ENCODE measurements around the gene COL9A2.

The COL9A2 gene

GRCh38 chr1:40303790-40304189 is 13.3 kb downstream of the COL9A2 start:
- FAIRE-seq, result no peak
- DNase-seq (ENCODE audit: low spot score), result no peak

GRCh38 chr1:40303051-40303771 is 13.9 kb downstream of the COL9A2 start:
- no peak for DNase-seq (ENCODE audit: low spot score)
- no peak for FAIRE-seq

- DNase-seq (ENCODE audit: low spot score) (no peak), FAIRE-seq (no peak)
Measured at GRCh38 chr1:40302475-40302874, 14.6 kb downstream of the COL9A2 start.

- FAIRE-seq (no peak), DNase-seq (ENCODE audit: low spot score) (no peak)
Measured at GRCh38 chr1:40301541-40302299, 15.4 kb downstream of the COL9A2 start.

- FAIRE-seq, result no peak
- DNase-seq (ENCODE audit: low spot score), result no peak
Measured at GRCh38 chr1:40301066-40301465, 16.0 kb downstream of the COL9A2 start.

GRCh38 chr1:40300651-40301050 is 16.4 kb downstream of the COL9A2 start:
- FAIRE-seq, result no peak

GRCh38 chr1:40300249-40300567 is 16.9 kb downstream of the COL9A2 start:
- FAIRE-seq, result no peak
- DNase-seq (ENCODE audit: low spot score), result no peak

More at GRCh38 chr1:40300651-40301050, 16.4 kb downstream of the COL9A2 start:
- no peak for DNase-seq (ENCODE audit: low spot score)

- DNase-seq (ENCODE audit: low spot score), result peak; percentile 33
- FAIRE-seq, result no peak
Measured at GRCh38 chr1:40299366-40300248, 17.5 kb downstream of the COL9A2 start.

GRCh38 chr1:40291293-40291692 is 25.8 kb downstream of the COL9A2 start:
- no peak for DNase-seq (ENCODE audit: low spot score)
- no peak for FAIRE-seq

GRCh38 chr1:40281853-40282252 is 35.2 kb downstream of the COL9A2 start:
- no peak for FAIRE-seq
- DNase-seq (ENCODE audit: low spot score), result no peak

- FAIRE-seq, result no peak
Measured at GRCh38 chr1:40276122-40276521, 41.0 kb downstream of the COL9A2 start.

GRCh38 chr1:40274331-40274730 is 42.8 kb downstream of the COL9A2 start:
- no peak for FAIRE-seq
- DNase-seq (ENCODE audit: low spot score), result no peak

More at GRCh38 chr1:40276122-40276521, 41.0 kb downstream of the COL9A2 start:
- no peak for DNase-seq (ENCODE audit: low spot score)

GRCh38 chr1:40273547-40274166 is 43.4 kb downstream of the COL9A2 start:
- no peak for DNase-seq (ENCODE audit: low spot score)
- FAIRE-seq, result peak; percentile 72

- no peak for FAIRE-seq
- DNase-seq (ENCODE audit: low spot score), result no peak
Measured at GRCh38 chr1:40272653-40273213, 44.4 kb downstream of the COL9A2 start.

- peak; percentile 71 for FAIRE-seq
- peak; percentile 34 for DNase-seq (ENCODE audit: low spot score)
Measured at GRCh38 chr1:40270152-40270834, 46.8 kb downstream of the COL9A2 start.

GRCh38 chr1:40268211-40268610 is 48.9 kb downstream of the COL9A2 start:
- DNase-seq (ENCODE audit: low spot score) (no peak), FAIRE-seq (no peak)

- DNase-seq (ENCODE audit: low spot score), result peak; percentile 65
Measured at GRCh38 chr1:40267767-40268187, 49.3 kb downstream of the COL9A2 start.

GRCh38 chr1:40266786-40267535 is 50.1 kb downstream of the COL9A2 start:
- no peak for DNase-seq (ENCODE audit: low spot score)
- peak; percentile 5 for FAIRE-seq

More at GRCh38 chr1:40267767-40268187, 49.3 kb downstream of the COL9A2 start:
- FAIRE-seq, result peak; percentile 87

GRCh38 chr1:40265919-40266318 is 51.2 kb downstream of the COL9A2 start:
- DNase-seq (ENCODE audit: low spot score) (no peak), FAIRE-seq (no peak)

- no peak for FAIRE-seq
- no peak for DNase-seq (ENCODE audit: low spot score)
Measured at GRCh38 chr1:40265298-40265697, 51.8 kb downstream of the COL9A2 start.
